Measurements from ENCODE around the gene ACTN4.

DNA sequence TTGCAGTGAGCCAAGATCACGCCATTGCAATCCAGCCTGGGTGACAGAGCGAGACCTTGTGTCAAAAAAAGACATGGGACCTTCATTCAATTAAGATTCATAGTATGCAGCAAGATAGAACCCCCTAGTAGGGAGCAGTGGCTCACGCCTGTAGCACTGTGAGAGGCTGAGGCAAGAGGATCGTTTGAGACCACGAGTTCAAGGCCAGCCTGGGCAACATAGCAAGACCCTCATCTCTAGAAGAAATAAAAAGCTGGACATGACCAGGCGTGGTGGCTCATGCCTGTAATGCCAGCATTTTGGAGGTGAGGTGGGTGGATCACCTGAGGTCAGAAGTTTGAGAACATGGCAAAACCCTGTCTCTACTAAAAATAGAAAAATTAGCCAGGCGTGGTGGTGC is 133.0 kb downstream of the ACTN4 start:
- TF ChIP-seq POLR2A (IDR thresholded peaks at IDR 0.05) = no peak
- TF ChIP-seq, protein P1, sequence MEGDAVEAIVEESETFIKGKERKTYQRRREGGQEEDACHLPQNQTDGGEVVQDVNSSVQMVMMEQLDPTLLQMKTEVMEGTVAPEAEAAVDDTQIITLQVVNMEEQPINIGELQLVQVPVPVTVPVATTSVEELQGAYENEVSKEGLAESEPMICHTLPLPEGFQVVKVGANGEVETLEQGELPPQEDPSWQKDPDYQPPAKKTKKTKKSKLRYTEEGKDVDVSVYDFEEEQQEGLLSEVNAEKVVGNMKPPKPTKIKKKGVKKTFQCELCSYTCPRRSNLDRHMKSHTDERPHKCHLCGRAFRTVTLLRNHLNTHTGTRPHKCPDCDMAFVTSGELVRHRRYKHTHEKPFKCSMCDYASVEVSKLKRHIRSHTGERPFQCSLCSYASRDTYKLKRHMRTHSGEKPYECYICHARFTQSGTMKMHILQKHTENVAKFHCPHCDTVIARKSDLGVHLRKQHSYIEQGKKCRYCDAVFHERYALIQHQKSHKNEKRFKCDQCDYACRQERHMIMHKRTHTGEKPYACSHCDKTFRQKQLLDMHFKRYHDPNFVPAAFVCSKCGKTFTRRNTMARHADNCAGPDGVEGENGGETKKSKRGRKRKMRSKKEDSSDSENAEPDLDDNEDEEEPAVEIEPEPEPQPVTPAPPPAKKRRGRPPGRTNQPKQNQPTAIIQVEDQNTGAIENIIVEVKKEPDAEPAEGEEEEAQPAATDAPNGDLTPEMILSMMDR (IDR thresholded peaks at IDR 0.05) = no peak
